MM.1S (cell line): ENCODE data around the gene NT5M.

Experiments used
- DNase-seq: peaks from one replicate; pipeline ENCODE4 v3.0.0-alpha.2; 2015
- H2AFZ ChIP-seq: fragments of 300-600 bp; sonication (generic); 2 replicates; pipeline ENCODE4 v1.6.0; 2016; ENCODE audit warnings: antibody characterized with exemption, low read length
- H3F3A ChIP-seq: fragments of 300-600 bp; sonication (generic); 2 replicates; pipeline ENCODE4 v1.6.1; 2016; ENCODE audit warnings: mild to moderate bottlenecking, antibody characterized with exemption, low read length, moderate library complexity, mixed read lengths; ENCODE audit not compliant: insufficient read depth
- H3K27ac ChIP-seq: fragments of 300-600 bp; sonication (generic); 2 replicates; pipeline ENCODE4 v1.5.1; 2016; ENCODE audit warnings: mild to moderate bottlenecking, low read length
- H3K27me3 ChIP-seq: fragments of 300-600 bp; sonication (generic); replicated peaks from 2 replicates; pipeline ENCODE4 v1.6.0; 2016; ENCODE audit warnings: low read length; ENCODE audit not compliant: insufficient read depth
- H3K36me3 ChIP-seq: fragments of 300-600 bp; sonication (generic); replicated peaks from 2 replicates; pipeline ENCODE4 v1.6.1; 2016; ENCODE audit warnings: mild to moderate bottlenecking, low read length, mixed read lengths; ENCODE audit not compliant: insufficient read depth
- H3K4me1 ChIP-seq: fragments of 300-600 bp; sonication (generic); 2 replicates; pipeline ENCODE4 v1.6.1; 2016; ENCODE audit warnings: low read length, mixed read lengths
- H3K4me2 ChIP-seq: fragments of 300-600 bp; sonication (generic); 2 replicates; pipeline ENCODE4 v1.6.0; 2016; ENCODE audit warnings: low read depth, low read length
- H3K4me3 ChIP-seq: fragments of 300-600 bp; sonication (generic); 2 replicates; pipeline ENCODE4 v1.5.1; 2016; ENCODE audit warnings: low read length, mixed read lengths
- H3K79me2 ChIP-seq: fragments of 300-600 bp; sonication (generic); 2 replicates; pipeline ENCODE4 v1.6.1; 2016; ENCODE audit warnings: mixed run types, low read length, mixed read lengths
- H3K9ac ChIP-seq: fragments of 300-600 bp; sonication (generic); 2 replicates; pipeline ENCODE4 v1.6.1; 2016; ENCODE audit warnings: low read length, mixed read lengths
- H3K9me2 ChIP-seq: fragments of 300-600 bp; sonication (generic); replicated peaks from 2 replicates; pipeline ENCODE4 v1.6.1; 2016; ENCODE audit warnings: mild to moderate bottlenecking, low read length, mixed read lengths; ENCODE audit not compliant: insufficient read depth
- H3K9me3 ChIP-seq: fragments of 300-600 bp; sonication (generic); replicated peaks from 2 replicates; pipeline ENCODE4 v1.6.1; 2016; ENCODE audit warnings: mild to moderate bottlenecking, low read length, mixed read lengths; ENCODE audit not compliant: insufficient read depth
- H4K20me1 ChIP-seq: fragments of 300-600 bp; sonication (generic); 2 replicates; pipeline ENCODE4 v1.6.1; 2016; ENCODE audit warnings: mild to moderate bottlenecking, low read length, moderate library complexity, mixed read lengths; ENCODE audit not compliant: insufficient read depth
- EZH2 ChIP-seq: fragments of 300-600 bp; sonication (generic); optimal IDR thresholded peaks from 2 replicates; pipeline ENCODE3; 2017; ENCODE audit warnings: low read depth, mild to moderate bottlenecking, antibody characterized with exemption, low read length, mixed read lengths
- EZH2phosphoT487 ChIP-seq: fragments of 300-600 bp; sonication (generic); IDR thresholded peaks from 2 replicates; pipeline ENCODE4 v1.6.1; 2018; ENCODE audit warnings: antibody characterized with exemption, low read length
- TF ChIP-seq, protein P1 (sequence below): fragments of 300-600 bp; sonication (generic); IDR thresholded peaks from 2 replicates; pipeline ENCODE4 v1.5.1; 2016; ENCODE audit warnings: antibody characterized with exemption, low read length, mixed read lengths

Gene NT5M

GRCh38 chr17:17315142-17315821 lies 12.1 kb downstream of the NT5M start:
- Histone ChIP-seq H3K36me3 (no peaks in the 10 kb centered on the region), H3K9me2 (no peaks in the 10 kb centered on the region), H4K20me1 (no peaks in the 10 kb centered on the region), H3K27ac (no peak overlapping the region), H3K4me1 (no peaks in the 10 kb centered on the region), H3K4me3 (no peak overlapping the region), H3K9me3 (no peaks in the 10 kb centered on the region), H3F3A (no peaks in the 10 kb centered on the region), H3K4me2 (no peak overlapping the region), H2AFZ (no peak overlapping the region), H3K27me3 (no peaks in the 10 kb centered on the region), H3K79me2 (no peaks in the 10 kb centered on the region), H3K9ac (no peak overlapping the region)
- TF ChIP-seq EZH2phosphoT487 (no peak), EZH2 (no peak)
- TF ChIP-seq, protein P1, sequence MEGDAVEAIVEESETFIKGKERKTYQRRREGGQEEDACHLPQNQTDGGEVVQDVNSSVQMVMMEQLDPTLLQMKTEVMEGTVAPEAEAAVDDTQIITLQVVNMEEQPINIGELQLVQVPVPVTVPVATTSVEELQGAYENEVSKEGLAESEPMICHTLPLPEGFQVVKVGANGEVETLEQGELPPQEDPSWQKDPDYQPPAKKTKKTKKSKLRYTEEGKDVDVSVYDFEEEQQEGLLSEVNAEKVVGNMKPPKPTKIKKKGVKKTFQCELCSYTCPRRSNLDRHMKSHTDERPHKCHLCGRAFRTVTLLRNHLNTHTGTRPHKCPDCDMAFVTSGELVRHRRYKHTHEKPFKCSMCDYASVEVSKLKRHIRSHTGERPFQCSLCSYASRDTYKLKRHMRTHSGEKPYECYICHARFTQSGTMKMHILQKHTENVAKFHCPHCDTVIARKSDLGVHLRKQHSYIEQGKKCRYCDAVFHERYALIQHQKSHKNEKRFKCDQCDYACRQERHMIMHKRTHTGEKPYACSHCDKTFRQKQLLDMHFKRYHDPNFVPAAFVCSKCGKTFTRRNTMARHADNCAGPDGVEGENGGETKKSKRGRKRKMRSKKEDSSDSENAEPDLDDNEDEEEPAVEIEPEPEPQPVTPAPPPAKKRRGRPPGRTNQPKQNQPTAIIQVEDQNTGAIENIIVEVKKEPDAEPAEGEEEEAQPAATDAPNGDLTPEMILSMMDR, result no peak
- DNase-seq, result no peak

- no peak for DNase-seq
- Histone ChIP-seq H3K4me2 (no peak overlapping the region), H3K9me2 (no peaks in the 10 kb centered on the region), H3K4me3 (no peak overlapping the region), H3K36me3 (no peaks in the 10 kb centered on the region), H3K79me2 (no peaks in the 10 kb centered on the region), H3F3A (no peaks in the 10 kb centered on the region), H3K9me3 (no peaks in the 10 kb centered on the region), H3K27ac (no peak overlapping the region), H3K9ac (no peak overlapping the region), H3K27me3 (no peaks in the 10 kb centered on the region), H4K20me1 (no peaks in the 10 kb centered on the region), H2AFZ (no peak overlapping the region), H3K4me1 (no peaks in the 10 kb centered on the region)
- TF ChIP-seq, protein P1, result no peak
- no peak for TF ChIP-seq EZH2phosphoT487
- no peak for TF ChIP-seq EZH2
These were observed 17.2 kb downstream of the NT5M start for GRCh38 chr17:17320188-17320910.

- DNase-seq, result no peak
- Histone ChIP-seq H3K4me2 (no peak overlapping the region), H2AFZ (no peak overlapping the region), H3K9me3 (no peaks in the 10 kb centered on the region), H3K4me1 (no peaks in the 10 kb centered on the region), H3K9ac (no peak overlapping the region), H3K79me2 (no peaks in the 10 kb centered on the region), H4K20me1 (no peaks in the 10 kb centered on the region), H3K27me3 (no peaks in the 10 kb centered on the region), H3K36me3 (no peaks in the 10 kb centered on the region), H3F3A (no peaks in the 10 kb centered on the region), H3K9me2 (no peaks in the 10 kb centered on the region), H3K27ac (no peak overlapping the region), H3K4me3 (no peak overlapping the region)
- TF ChIP-seq, protein P1, result no peak
- no peak for TF ChIP-seq EZH2
- TF ChIP-seq EZH2phosphoT487, result no peak
These were observed 17.7 kb downstream of the NT5M start for GRCh38 chr17:17320911-17321220.
